Liver (tissue), 9 donors: ENCODE data around the gene ELAC1. TPM values are rescaled to one million over a fixed set of nuclear protein-coding genes. Genes with fewer than 3 reads are reported as not detected.

Experiments
- DNase-seq: peaks from one replicate; pipeline ENCODE4 v3.0.0-alpha.2; 2017; ENCODE audit warnings: low spot score
- H3K27ac ChIP-seq, 2 donors: one replicate each; pipeline ENCODE4 v1.7.0; 2013; ENCODE audit warnings: inconsistent platforms in 2 of 2, low read length in 2 of 2, control low read depth in 1 of 2, low read depth in 1 of 2, mild to moderate bottlenecking in 1 of 2
- H3K27me3 ChIP-seq, 4 donors: one replicate each; pipeline versions ENCODE4 v1.6.1 to v1.7.0; 2013; ENCODE audit warnings: low read length in 3 of 4, inconsistent platforms in 1 of 4, mild to moderate bottlenecking in 1 of 4, moderate library complexity in 1 of 4; ENCODE audit not compliant: control insufficient read depth in 4 of 4, insufficient read depth in 4 of 4
- H3K36me3 ChIP-seq, 4 donors: one replicate each; pipeline versions ENCODE4 v1.6.1 to v1.7.0; 2013; ENCODE audit warnings: low read length in 3 of 4, mild to moderate bottlenecking in 3 of 4, low read depth in 1 of 4, moderate library complexity in 1 of 4; ENCODE audit not compliant: control insufficient read depth in 4 of 4, insufficient read depth in 3 of 4
- H3K4me1 ChIP-seq, 4 donors: one replicate each; pipeline versions ENCODE4 v1.6.1 to v1.7.0; 2013; ENCODE audit warnings: low read length in 3 of 4, mild to moderate bottlenecking in 3 of 4, moderate library complexity in 1 of 4; ENCODE audit not compliant: control insufficient read depth in 4 of 4, insufficient read depth in 4 of 4
- H3K4me3 ChIP-seq, 3 donors: one replicate each; pipeline versions ENCODE4 v1.6.1 to v1.7.0; 2013; ENCODE audit warnings: low read length in 3 of 3, control low read depth in 1 of 3, low read depth in 1 of 3, mild to moderate bottlenecking in 1 of 3
- H3K9ac ChIP-seq, 2 donors: one replicate each; pipeline ENCODE4 v1.7.0; 2013; ENCODE audit warnings: low read length in 2 of 2, mild to moderate bottlenecking in 2 of 2, moderate library complexity in 2 of 2, control low read depth in 1 of 2, low read depth in 1 of 2
- H3K9me3 ChIP-seq, 4 donors: one replicate each; pipeline versions ENCODE4 v1.6.1 to v1.7.0; 2013; ENCODE audit warnings: low read length in 3 of 4; ENCODE audit not compliant: control insufficient read depth in 4 of 4
- EGR1 ChIP-seq, 2 donors: IDR thresholded peaks; 2 replicates each; pipeline ENCODE4 v1.6.1; 2016 to 2018; ENCODE audit warnings: antibody characterized with exemption in 2 of 2, low read depth in 2 of 2
- FOXA2 ChIP-seq: IDR thresholded peaks from 2 replicates; pipeline ENCODE4 v1.6.1; 2016; ENCODE audit warnings: antibody characterized with exemption
- GABPA ChIP-seq, 2 donors: IDR thresholded peaks in 1 of 2; conservative IDR thresholded peaks in 1 of 2; 2 replicates each; pipeline ENCODE4 v1.6.1; 2016; ENCODE audit warnings: antibody characterized with exemption in 2 of 2, mild to moderate bottlenecking in 1 of 2, moderate library complexity in 1 of 2
- JUND ChIP-seq, 2 donors: IDR thresholded peaks; 2 replicates each; pipeline ENCODE4 v1.6.1; 2016; ENCODE audit warnings: antibody characterized with exemption in 2 of 2
- NR2F2 ChIP-seq: IDR thresholded peaks from 2 replicates; pipeline ENCODE4 v1.6.1; 2016; ENCODE audit warnings: antibody characterized with exemption
- RXRA ChIP-seq, 2 donors: IDR thresholded peaks; 2 replicates each; pipeline ENCODE4 v1.6.1; 2017 to 2018; ENCODE audit warnings: antibody characterized with exemption in 2 of 2, mild to moderate bottlenecking in 1 of 2
- SP1 ChIP-seq: IDR thresholded peaks from 2 replicates; pipeline ENCODE4 v1.6.1; 2018; ENCODE audit warnings: antibody characterized with exemption, mild to moderate bottlenecking
- ZBTB33 ChIP-seq: IDR thresholded peaks from 2 replicates; pipeline ENCODE4 v1.6.1; 2016; ENCODE audit warnings: antibody characterized with exemption
- WGBS: extraction: QIAGEN DNeasy Blood & Tissue Kit; methylation state at CpG from one replicate; pipeline ENCODE4 v1.1.7; 2013; 5-methylcytosine and 5-hydroxymethylcytosine counted together
- polyA plus RNA-seq, 2 donors: library from polyadenylated mRNA; stranded (reverse) in 1 of 2; unstranded in 1 of 2; fragments of 200-250 nt in 1 of 2; fragments of >200 nt in 1 of 2; fragmentation: Nextera tagmentation in 1 of 2; extraction: Ambion mirVana in 1 of 2; gene quantifications; one replicate each; pipeline versions ENCODE4 v1.2.1 to v1.2.3, GENCODE V29; 2013 to 2015
- total RNA-seq, 2 donors: library from RNA; depleted of rRNA; stranded (reverse); fragments of >200 nt; gene quantifications; one replicate each; pipeline ENCODE4 v1.2.3, GENCODE V29; 2014
- TF ChIP-seq, protein P1 (sequence below): IDR thresholded peaks from 2 replicates; pipeline ENCODE4 v1.6.1; 2016; ENCODE audit warnings: antibody characterized with exemption, mild to moderate bottlenecking
- TF ChIP-seq, protein P2 (sequence below): fragments of 150-350 bp; IDR thresholded peaks from 2 replicates; pipeline ENCODE4 v1.5.1; 2017; ENCODE audit warnings: improper control_type of control experiment, low read depth, low read length; ENCODE audit not compliant: missing input control
- TF ChIP-seq, protein P3 (sequence below): IDR thresholded peaks from 2 replicates; pipeline ENCODE4 v1.6.1; 2016; ENCODE audit warnings: antibody characterized with exemption
- donor health status: healthy.
- donor health status: healthy.
- donor health status: healthy.
- donor health status: healthy.
- donor health status: healthy.

Gene ELAC1
- total and polyA plus RNA-seq, 4 donors, result 4.9 to 10.2 (median 7.0) TPM

DNA sequence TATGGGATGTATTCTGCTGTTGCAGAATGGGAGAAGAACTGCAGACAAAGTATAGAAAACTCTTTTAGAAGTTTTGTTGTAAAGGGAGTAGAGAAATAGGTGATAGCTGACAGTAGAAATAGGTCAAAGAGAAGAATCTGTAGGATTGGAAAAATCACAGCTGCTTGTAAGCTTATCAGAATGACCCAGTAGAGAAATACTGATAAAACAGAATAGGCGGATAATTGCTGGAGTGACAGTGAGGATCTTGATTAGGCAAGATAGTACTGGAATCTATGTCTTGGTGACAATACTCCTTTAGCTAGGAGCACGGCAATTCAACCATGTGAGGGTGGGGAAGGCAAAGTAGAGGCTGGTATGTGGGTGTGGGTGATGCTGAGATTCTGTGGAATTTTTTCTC is 57.7 kb downstream of the ELAC1 start:
- no peak for DNase-seq
- Histone ChIP-seq H3K4me3 (no peak overlapping the region), H3K9ac (no peak overlapping the region), H3K36me3 (peaks cover 0 to 16% (median 0%) of the 10 kb centered on the region in 4 donors), H3K9me3 (no peaks in the 10 kb centered on the region), H3K27me3 (no peaks in the 10 kb centered on the region), H3K4me1 (peaks cover 2 to 15% (median 8%) of the 10 kb centered on the region in 4 donors), H3K27ac (no peak overlapping the region)
- WGBS, result 97% methylated on average over 2 of the region's 2 CpGs
- TF ChIP-seq, protein P1, sequence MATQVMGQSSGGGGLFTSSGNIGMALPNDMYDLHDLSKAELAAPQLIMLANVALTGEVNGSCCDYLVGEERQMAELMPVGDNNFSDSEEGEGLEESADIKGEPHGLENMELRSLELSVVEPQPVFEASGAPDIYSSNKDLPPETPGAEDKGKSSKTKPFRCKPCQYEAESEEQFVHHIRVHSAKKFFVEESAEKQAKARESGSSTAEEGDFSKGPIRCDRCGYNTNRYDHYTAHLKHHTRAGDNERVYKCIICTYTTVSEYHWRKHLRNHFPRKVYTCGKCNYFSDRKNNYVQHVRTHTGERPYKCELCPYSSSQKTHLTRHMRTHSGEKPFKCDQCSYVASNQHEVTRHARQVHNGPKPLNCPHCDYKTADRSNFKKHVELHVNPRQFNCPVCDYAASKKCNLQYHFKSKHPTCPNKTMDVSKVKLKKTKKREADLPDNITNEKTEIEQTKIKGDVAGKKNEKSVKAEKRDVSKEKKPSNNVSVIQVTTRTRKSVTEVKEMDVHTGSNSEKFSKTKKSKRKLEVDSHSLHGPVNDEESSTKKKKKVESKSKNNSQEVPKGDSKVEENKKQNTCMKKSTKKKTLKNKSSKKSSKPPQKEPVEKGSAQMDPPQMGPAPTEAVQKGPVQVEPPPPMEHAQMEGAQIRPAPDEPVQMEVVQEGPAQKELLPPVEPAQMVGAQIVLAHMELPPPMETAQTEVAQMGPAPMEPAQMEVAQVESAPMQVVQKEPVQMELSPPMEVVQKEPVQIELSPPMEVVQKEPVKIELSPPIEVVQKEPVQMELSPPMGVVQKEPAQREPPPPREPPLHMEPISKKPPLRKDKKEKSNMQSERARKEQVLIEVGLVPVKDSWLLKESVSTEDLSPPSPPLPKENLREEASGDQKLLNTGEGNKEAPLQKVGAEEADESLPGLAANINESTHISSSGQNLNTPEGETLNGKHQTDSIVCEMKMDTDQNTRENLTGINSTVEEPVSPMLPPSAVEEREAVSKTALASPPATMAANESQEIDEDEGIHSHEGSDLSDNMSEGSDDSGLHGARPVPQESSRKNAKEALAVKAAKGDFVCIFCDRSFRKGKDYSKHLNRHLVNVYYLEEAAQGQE, result no peak
- TF ChIP-seq FOXA2 (no peak), ZBTB33 (no peak), NR2F2 (no peak), RXRA (IDR thresholded peaks at IDR 0.05) (no peak), EGR1 (IDR thresholded peaks at IDR 0.05; ENCODE audit: low read depth in 2 of 2) (no peak), GABPA (IDR thresholded peaks at IDR 0.05 in 1 of 2, conservative IDR thresholded peaks at IDR 0.05 in 1 of 2) (no peak), SP1 (no peak)
- TF ChIP-seq, protein P2, sequence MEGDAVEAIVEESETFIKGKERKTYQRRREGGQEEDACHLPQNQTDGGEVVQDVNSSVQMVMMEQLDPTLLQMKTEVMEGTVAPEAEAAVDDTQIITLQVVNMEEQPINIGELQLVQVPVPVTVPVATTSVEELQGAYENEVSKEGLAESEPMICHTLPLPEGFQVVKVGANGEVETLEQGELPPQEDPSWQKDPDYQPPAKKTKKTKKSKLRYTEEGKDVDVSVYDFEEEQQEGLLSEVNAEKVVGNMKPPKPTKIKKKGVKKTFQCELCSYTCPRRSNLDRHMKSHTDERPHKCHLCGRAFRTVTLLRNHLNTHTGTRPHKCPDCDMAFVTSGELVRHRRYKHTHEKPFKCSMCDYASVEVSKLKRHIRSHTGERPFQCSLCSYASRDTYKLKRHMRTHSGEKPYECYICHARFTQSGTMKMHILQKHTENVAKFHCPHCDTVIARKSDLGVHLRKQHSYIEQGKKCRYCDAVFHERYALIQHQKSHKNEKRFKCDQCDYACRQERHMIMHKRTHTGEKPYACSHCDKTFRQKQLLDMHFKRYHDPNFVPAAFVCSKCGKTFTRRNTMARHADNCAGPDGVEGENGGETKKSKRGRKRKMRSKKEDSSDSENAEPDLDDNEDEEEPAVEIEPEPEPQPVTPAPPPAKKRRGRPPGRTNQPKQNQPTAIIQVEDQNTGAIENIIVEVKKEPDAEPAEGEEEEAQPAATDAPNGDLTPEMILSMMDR, result no peak
- TF ChIP-seq, protein P3, sequence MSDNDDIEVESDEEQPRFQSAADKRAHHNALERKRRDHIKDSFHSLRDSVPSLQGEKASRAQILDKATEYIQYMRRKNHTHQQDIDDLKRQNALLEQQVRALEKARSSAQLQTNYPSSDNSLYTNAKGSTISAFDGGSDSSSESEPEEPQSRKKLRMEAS, result no peak

DNA sequence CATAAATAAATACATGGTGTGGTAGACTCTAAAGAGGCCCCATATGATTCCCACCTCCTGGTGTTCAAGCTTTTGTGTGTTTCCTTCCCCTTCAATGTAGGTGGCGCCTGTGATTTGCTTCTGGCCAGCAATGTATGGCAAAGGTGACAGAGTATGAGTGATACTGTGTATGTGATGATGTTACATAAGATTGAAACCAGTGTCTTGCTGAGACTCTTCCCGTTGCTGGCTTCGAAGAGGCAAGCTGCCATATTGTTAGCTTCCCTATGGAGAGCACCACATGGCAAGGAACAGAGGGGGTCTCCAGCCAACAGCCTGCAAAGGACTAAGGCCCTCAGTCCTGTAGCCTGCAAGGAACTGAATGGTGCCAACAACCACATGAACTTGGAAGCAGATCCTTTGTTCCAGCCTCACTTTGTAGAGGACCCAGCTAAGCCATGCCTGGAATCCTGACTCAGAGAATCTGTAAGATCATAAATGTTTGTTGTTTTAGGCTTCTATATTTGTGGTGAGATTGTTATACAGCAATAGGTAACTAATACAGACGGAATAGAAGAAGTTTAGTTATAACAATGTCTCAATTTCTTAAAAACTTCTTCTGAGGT is 60.5 kb downstream of the ELAC1 start:
- no peak overlapping the region for H3K27ac ChIP-seq
- peaks cover 0 to 16% (median 0%) of the 10 kb centered on the region in 4 donors for H3K36me3 ChIP-seq
- H3K27me3 ChIP-seq, result no peaks in the 10 kb centered on the region
- no peak for DNase-seq
- no peak overlapping the region for H3K9ac ChIP-seq
- 85% methylated on average over 4 of the region's 4 CpGs for WGBS
- H3K9me3 ChIP-seq, result no peaks in the 10 kb centered on the region
- H3K4me3 ChIP-seq, result no peak overlapping the region
- TF ChIP-seq JUND (IDR thresholded peaks at IDR 0.05), result no peak
- H3K4me1 ChIP-seq, result peaks cover 5 to 33% (median 20%) of the 10 kb centered on the region in 4 donors
